Stimulated activated CD4-positive, alpha-beta T cell treated with anti-CD3 and anti-CD28 coated beads, Interleukin-15, amount 100 ng/mL, for 1 hour (primary cell): ENCODE measurements around the gene PPDPF.

Experiments
- DNase-seq, 2 donors: peaks; one replicate each; pipeline ENCODE4 v3.0.0-alpha.2; 2020; ENCODE audit warnings: low read depth in 1 of 2, low spot score in 1 of 2

The PPDPF gene

GRCh38 chr20:63536241-63536977, 15.8 kb downstream of the PPDPF start:
- DNase-seq = no peak

GRCh38 chr20:63536997-63537524, 16.5 kb downstream of the PPDPF start, which contains the start of gene PTK6:
Gene PTK6 (minus strand): TSS chr20:63537376. CDS start chr20:63537314, 62 bp downstream.
- DNase-seq = no peak

- DNase-seq = peak; percentile 87
Observed at GRCh38 chr20:63537525-63538203, 17.1 kb downstream of the PPDPF start.

DNA sequence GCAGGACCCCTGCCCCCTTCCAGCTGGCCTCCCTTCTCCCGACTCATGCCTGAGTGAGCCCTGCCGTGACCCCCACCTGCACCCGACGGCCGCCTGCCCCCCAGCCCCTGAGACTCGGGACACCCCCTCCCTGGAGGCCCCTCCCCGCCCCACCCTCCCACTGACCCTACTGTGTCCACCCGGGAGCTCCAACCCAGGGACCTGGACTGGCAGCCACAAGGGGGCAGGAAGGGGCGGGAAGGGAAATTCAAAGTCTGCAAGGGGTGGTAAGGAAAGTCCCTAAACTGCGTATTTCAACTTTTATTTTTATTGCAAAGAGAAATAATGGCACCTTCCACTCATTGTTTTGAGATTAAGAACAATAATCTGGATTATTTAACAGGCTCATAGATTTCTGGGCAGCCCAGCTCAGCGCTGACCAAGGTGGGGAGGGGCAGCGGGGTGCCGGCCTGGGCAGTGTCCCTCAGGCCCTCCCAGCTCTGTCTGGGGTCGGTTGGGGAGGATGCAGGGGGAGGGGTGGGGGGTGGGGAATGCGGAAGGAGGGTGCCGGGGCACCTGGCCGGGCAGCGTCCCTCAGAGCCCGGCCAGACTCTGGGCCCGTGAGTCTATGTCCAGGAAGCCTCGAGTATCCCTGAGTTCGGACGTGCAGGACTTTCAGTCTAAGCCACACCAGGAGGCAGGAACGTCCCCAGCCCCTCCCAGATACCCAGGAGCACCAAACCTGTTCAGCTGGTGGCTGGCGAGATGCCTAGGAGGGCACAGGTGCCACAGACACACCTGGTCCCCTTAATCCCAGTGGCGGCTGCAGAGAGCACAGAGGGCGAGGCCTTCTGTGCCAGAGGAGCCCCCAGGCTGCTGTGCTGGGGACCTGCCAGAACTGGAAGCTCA, 17.9 kb downstream of the PPDPF start:
- no peak for DNase-seq

DNA sequence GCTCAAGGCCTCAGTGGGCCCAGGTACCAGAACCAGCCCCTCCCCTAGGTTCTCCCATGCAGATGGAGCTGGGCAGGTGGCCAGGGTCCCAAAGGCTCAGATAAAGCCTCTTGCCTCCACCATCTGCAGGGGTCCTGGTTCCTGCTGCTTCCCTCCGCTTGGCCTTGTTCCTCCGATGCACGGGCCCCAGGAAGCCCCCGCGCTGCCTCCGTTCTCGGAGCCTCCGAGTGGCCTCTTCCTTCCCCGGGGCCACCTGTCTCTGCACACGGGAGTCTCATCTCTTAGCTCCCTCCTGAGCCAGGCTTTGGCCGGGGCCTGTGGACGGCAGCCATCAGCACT, 18.5 kb downstream of the PPDPF start:
- DNase-seq = no peak

DNA sequence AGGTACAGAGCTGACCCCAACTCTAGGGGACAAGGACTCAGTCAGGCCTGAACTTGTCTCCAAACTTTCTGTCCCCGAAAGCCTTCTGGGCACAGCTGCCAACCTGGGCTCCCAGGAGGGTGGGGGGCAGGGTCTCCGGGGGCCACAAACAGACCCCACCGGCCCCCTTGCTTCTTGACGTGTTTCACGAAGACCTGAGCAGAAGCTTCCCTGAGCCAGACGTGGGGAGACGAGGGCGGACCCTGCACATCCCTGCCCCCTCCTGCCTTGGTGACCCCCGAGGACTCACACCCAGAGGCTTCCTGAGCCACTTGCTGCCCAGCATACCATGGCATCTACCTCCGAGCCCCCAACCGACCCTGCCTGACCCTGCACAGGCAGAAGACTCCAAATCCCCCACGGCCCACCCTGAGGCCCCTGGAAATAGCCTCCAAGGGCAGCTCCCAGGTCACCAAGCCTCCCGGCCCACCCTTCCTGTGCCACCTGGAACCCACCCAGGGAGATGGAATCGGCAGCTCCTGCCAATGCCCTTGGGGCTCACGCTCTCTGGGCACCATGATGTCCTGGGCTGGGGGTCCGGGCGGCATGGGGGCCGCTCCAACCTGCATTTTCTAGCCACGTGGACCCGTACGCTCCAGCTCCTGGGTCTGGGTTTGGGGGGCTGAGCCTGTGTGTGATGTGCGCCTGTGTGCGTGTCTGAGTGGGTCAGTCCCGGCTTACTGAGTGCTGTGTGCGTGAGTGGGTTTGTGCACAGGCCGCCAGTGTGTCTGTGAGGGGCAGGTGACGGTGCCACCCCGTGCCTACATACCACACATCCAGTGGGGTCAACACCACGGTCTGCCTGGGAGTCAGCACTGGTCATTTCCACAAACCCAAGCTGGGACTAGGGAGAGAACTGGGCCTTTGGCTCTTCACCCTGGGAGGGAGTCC, 19.1 kb downstream of the PPDPF start:
- no peak for DNase-seq

DNA sequence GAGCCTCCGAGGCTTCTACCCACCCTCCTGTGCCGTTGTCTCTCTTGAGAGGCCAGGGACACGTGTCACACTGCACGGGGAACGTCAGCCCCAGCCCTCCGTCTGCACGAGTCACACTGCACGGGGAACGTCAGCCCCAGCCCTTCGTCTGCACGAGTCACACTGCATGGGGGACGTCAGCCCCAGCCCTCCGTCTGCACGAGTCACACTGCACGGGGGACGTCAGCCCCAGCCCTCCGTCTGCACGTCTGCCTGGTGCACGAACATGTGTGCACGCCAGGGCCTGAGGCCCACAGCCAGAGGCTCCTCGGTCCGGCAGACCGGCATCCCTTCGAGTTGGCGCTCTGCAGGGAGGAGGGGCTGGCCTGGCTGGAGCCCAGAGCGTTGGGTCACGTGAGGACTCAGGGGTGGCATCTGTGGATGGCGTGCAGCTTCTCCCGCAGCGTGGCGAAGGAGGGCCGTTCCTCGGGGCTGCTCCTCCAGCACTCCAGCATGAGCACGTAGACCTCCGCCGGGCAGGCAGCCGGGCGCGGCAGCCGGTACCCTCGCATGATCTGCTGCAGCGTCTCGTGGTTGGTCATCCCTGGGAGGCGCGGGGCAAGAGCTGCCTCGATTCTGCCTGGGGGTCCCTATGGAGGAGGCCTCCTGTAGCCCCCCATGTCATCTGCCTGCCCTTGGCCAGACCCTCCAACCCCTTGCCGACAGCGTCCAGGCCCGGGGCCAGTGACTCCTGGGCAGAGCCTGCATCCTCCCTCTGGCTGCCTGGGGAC, 20.0 kb downstream of the PPDPF start:
- no peak for DNase-seq

DNA sequence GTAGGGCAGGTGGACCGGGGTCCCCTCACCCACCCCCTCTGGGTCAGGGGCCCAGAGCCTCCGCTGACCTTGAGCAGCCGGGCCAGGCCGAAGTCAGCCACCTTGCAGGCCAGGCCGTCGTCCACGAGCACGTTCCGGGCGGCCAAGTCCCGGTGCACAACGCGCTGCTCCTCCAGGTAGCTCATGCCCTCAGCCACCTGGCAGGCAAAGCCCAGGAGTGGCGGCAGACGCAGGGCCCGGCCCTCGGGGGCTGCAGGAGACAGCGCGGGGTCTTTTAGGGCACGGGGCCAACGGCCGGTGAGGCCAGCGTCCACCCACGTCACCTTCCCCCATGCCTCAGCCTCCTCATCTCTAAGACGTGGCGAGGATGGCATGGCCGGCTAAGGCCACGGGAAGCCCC, 20.8 kb downstream of the PPDPF start:
- no peak for DNase-seq

GRCh38 chr20:63542031-63542559, 21.5 kb downstream of the PPDPF start:
- no peak for DNase-seq

DNA sequence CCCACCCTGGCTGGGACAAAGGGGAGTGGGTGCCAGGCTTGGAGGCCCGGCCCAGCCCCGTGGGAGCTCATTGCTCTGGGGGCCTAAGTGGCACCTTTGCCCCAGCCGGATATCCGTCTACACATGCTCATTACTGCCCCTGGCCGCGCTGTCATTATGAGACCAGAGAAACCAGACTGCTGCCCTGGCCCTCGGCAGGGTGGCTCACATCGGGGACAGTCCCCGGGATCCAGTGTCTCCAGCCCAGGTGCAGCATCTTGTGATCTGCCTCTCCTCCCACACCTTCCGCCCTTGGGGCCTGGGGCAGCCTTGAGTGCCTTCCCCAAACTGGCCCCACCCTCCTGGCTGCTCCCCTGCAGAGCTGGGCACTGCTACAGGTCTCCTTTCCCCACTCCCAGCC, 22.1 kb downstream of the PPDPF start:
- no peak for DNase-seq

DNA sequence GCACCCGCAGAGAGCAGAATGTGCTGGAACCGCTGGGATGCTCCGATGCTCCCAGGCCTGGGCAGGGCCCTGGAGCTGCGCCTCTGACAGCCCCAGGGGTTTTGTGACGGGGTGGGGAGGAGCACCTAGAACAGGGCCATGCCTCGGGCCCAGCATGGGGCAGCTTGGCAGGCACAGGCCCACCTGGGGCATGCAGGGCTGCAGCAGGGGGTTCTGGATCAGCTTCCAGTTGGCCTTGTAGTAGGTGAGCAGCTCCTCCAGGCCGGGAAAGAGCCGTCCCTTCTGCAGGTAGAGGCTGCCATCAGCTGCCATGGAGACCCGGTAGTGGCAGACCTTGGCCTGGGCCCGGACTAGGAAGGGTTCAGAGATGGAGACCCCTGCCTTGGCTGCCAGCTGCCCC, 22.6 kb downstream of the PPDPF start:
- no peak for DNase-seq

GRCh38 chr20:63543733-63544132, 23.2 kb downstream of the PPDPF start:
- no peak for DNase-seq

DNA sequence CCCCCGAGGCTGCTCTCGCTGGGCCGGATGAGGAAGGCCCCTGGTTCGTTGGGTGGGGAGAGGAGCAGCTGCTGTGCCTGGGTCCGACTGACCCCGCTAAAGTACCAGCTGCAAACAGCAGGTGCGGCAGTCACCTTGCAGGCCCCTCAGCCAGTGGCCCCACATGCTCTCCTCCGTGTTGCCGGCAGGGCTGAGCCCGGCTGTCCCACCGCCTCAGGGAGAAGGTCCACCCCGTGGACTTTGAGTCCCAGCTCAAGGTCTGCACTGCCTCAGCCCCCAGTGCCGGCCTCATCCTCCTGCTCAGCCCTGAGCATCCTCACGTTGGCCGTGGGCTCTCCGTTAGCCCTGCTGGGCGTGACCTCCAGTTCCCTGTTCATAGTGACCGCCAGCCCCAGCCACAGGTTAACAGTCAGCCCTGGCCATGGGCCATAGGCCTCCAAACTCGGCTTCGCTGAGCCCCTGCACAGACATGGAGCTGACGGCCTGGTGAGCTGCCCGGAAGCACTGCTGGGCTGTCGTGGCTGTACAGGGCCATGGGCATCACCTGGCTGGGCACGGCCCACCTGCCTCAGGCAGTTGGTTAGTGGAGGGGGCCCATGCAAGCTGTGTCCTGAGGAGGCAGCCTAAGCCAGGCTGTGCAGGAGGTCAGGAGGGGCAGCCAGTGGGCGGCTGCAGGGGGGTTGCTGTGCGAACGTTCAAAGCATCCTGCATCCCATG, 23.8 kb downstream of the PPDPF start:
- no peak for DNase-seq

GRCh38 chr20:63544958-63545516, 24.5 kb downstream of the PPDPF start:
- no peak for DNase-seq

- DNase-seq = no peak
Observed at GRCh38 chr20:63545814-63546213, 25.2 kb downstream of the PPDPF start.

- DNase-seq = no peak
Observed at GRCh38 chr20:63546256-63546955, 25.8 kb downstream of the PPDPF start.

GRCh38 chr20:63546956-63547724, 26.6 kb downstream of the PPDPF start:
- no peak for DNase-seq
